Uterus (tissue), 2 donors: Measurements from ENCODE around the gene SEPHS1.
"Not testable (repeated sequence)": the region's sequence is repeated elsewhere in the genome, so short reads cannot be mapped to it uniquely, and the experiment has no call there.

Experiments used
- CTCF ChIP-seq, 4 experiments: fragments of 200-600 bp in 2 of 4; fragments of 450-650 bp in 2 of 4; sonication (generic) in 2 of 4; IDR thresholded peaks; one replicate each; pipeline ENCODE4 v1.5.1; 2016 to 2019; ENCODE audit warnings: antibody characterized with exemption in 4 of 4, mild to moderate bottlenecking in 2 of 4, moderate library complexity in 1 of 4
- POLR2A ChIP-seq, 2 donors: fragments of 450-650 bp; IDR thresholded peaks; one replicate each; pipeline ENCODE4 v1.6.1; 2016; ENCODE audit warnings: antibody characterized with exemption in 2 of 2, mild to moderate bottlenecking in 1 of 2, moderate library complexity in 1 of 2

DNA sequence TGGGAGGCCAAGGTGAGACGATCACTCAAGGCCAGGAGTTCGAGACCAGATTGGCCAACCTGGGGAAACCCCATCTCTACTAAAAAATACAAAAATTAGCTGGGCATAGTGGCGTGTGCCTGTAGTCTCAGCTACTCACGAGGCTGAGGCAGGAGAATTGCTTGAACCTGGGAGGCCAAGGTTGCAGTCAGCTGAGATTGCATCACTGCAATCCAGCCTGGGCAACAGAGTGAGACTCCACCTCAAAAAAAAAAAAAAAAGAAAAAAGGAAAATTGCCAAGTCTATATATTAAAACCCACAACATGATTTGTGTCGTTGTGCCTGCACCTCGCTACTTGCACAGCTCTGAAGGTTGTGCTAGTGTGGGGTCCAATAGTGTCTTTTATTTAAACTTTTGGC is 65.7 kb downstream of the SEPHS1 start:
- not testable (repeated sequence) for TF ChIP-seq CTCF, POLR2A (IDR thresholded peaks at IDR 0.05)
